GDM1 (cell line): Measurements from ENCODE around the gene USP34.
"Not testable (repeated sequence)": the region's sequence is repeated elsewhere in the genome, so short reads cannot be mapped to it uniquely, and the experiment has no call there.

Experiments used
- DNase-seq: peaks from one replicate; lab custom pipeline; 2025; lab: John Stamatoyannopoulos, UW

USP34 gene, protein sequence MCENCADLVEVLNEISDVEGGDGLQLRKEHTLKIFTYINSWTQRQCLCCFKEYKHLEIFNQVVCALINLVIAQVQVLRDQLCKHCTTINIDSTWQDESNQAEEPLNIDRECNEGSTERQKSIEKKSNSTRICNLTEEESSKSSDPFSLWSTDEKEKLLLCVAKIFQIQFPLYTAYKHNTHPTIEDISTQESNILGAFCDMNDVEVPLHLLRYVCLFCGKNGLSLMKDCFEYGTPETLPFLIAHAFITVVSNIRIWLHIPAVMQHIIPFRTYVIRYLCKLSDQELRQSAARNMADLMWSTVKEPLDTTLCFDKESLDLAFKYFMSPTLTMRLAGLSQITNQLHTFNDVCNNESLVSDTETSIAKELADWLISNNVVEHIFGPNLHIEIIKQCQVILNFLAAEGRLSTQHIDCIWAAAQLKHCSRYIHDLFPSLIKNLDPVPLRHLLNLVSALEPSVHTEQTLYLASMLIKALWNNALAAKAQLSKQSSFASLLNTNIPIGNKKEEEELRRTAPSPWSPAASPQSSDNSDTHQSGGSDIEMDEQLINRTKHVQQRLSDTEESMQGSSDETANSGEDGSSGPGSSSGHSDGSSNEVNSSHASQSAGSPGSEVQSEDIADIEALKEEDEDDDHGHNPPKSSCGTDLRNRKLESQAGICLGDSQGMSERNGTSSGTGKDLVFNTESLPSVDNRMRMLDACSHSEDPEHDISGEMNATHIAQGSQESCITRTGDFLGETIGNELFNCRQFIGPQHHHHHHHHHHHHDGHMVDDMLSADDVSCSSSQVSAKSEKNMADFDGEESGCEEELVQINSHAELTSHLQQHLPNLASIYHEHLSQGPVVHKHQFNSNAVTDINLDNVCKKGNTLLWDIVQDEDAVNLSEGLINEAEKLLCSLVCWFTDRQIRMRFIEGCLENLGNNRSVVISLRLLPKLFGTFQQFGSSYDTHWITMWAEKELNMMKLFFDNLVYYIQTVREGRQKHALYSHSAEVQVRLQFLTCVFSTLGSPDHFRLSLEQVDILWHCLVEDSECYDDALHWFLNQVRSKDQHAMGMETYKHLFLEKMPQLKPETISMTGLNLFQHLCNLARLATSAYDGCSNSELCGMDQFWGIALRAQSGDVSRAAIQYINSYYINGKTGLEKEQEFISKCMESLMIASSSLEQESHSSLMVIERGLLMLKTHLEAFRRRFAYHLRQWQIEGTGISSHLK (N-terminal part only)

GRCh38 chr2:61470965-61471904, at the start of gene USP34:
Gene USP34, minus strand, starts transcription at chr2:61471087. Its CDS starts 395 bp downstream, at chr2:61470692.
- peak; percentile 97 for DNase-seq

DNA sequence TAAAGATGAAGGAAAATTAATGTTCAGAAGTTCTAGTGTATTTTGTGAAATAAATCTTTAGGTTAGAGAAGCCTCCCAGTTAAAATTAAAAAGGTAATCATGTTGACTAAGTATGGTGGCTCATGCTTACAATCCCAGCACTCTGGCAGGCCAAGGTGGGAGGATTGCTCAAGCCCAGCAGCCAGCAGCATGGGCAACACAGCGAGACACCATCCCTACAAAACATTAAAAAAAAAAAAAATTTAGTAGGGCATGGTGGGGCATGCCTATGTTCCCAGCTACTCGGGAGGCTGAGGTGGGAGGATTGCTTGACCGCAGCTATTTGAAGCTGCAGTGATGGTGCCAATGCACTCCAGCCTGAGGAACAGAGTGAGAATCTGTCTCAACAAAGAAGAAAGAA, 49.4 kb upstream of the USP34 start:
- DNase-seq: no peak

- DNase-seq: no peak
These were observed 42.0 kb upstream of the USP34 start for GRCh38 chr2:61512768-61513398.

DNA sequence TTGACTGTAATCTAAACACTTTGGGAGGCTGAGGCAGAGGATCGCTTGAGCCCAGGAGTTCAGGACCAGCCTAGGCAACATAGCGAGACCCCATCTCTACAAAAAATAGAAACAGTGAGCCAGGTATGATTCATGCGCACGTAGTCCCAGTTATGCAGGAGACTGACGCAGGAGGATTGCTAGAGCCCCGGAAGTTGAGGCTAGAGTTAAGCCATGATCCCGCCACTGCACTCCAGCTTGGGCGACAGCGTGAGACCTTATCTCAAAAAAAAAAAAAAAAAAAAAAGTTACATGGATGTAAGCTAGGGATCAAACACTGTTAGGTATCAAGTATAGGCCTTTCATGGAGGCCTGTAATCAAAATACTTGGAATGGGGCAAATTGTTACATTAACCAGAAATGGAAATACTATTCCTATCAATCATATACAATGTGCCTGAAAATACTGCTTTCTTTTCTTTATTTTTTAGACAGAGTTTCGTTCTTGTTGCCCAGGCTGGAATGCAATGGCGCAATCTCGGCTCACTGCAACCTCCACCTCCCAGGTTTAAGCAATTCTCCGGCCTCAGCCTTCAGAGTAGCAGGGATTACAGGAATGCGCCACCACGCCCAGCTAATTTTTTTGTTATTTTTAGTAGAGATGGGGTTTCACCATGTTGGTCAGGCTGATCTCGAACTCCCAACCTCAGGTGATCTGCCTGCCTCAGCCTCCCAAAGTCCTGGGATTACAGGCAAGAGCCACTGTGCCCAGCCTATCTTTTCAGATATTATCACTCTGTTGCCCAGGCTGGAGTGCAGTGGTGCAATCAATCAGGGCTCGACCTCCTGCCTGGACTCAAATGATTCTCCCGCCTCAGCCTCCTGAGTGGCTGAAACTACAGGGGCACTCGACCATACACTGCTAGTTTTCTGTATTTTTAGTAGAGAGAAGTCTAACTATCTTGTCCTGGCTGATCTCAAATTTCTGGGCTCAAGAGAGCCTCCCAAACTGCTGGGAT, 40.1 kb upstream of the USP34 start:
- no peak for DNase-seq

GRCh38 chr2:61504949-61505348, 34.1 kb upstream of the USP34 start:
- DNase-seq: no peak

DNA sequence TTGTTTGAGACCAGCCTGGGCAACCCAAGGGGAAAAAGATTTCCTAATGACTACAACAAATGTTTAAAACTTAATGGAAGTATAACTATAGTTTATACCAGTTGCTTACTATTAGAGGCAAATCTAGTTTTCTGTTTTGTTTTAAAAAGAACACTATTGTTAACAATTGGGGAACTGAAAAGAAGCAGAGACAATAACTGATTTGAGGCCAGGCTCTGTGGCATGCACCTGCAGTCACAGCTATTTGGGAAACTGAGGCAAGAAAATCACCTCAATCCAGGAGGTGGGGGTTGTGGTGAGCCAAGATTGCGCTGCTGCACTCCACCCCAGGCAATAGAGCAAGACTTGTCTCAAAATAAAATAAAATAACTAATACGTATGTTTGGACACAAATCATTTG, 28.2 kb upstream of the USP34 start:
- no peak for DNase-seq

DNA sequence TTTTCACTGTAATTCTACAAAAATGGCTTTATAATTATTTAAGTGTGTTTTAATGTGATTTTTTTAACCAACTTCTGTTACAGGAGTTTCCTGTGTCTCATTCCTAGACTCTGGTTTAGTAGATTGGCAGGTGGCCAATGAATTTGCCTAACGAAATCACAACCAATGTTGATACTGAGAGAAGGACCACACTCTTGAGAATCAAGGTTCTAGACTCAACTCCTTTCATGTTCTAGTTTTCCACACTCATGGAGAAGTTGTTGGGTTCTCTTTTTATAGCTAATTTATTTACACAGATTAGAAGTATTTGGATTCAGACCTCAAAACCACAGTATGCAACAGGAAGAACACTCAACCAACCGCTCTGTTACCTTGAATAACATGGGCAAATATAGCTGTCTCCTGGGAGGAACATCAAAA, 22.6 kb upstream of the USP34 start:
- no peak for DNase-seq

DNA sequence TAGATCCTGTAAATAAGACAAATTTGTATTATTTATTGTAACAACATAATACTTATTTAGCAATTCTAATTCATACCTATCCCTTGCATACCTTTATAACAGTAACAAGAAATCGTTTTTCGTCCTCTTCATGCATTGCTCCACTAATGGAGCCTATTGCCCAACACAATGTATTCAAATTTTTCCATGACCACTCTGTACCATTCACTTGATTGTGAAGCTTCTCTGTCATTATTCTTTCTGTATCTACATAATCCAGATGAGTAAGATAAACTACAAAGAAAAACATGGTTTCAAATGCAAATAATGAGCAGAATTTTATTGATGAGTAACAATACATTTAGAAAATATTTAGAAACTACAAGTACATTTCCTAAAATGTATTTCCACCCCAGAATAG, 21.6 kb upstream of the USP34 start:
- DNase-seq: no peak

GRCh38 chr2:61485281-61485680, 14.4 kb upstream of the USP34 start:
- no peak for DNase-seq

- DNase-seq: no peak
These were observed 7.2 kb upstream of the USP34 start for GRCh38 chr2:61478086-61478485.

DNA sequence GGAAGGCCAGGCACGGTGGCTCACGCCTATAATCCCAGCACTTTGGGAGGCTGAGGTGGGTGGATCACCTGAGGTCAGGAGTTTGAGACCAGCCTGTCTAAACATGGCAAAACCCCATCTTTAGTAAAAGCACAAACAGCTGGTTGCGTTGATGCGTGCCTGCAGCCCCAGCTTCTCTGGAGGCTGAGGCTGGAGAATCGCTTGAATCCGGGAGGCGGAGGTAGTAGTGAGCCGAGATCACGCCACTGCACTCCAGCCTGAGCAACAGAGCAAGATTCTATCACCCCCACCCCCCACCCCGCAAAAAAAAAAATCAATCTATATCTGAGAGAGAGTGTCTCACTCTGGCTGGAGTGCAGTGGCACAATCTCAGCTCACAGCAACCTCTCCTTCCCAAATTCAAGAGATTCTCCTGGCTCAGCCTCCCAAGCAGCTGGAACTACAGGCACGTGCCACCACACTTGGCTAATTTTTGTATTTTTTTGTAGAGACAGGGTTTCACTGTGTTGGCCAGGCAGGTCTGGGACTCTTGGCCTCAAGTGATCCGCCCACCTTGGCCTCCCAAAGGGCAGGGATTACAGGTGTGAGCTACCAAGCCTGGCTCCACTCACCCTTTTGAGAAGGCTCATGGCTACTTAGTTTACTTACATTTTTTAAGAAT, 6.2 kb upstream of the USP34 start:
- not testable (repeated sequence) for DNase-seq

- DNase-seq: no peak
These were observed 1.3 kb upstream of the USP34 start for GRCh38 chr2:61471905-61472805.

DNA sequence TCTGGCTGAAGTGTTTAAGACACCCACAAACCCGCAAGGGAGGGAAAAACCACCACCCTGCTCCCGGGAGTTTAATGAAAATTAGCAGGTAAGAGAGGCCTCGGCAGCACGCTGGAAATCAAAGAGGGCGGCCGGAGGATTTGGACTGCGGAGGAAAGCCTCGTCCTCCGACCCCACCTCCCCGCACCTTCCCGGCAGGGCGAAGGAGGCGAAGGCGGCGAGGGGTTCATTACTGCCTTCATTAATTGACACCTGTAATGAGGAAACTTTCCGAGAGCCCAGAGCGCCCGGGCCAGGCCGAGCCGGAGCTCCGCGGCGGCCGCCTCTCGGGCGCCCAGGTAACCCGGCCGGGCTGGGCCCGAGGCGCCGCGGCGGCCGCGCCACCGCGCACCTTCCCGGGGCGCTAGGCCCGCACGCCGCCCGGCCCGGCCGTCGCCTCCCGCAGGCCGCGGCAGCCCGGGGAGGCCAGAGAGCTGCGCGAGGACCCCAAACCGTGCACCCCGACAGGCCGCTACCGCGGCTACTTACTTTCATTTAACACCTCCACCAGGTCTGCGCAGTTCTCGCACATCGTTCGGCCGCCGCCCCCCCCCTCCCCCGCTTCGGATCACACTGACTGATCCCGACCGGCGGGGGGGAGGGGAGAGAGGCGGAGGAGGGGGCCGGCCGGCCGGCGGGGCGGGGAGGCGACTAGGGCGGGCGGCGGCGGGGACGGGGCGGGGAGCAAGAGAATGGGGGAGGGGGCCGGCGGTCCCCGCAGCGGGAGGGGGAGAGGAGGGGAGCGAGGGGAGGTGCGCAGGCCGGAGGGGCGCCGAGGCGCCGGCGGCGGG, 550 bp downstream of the USP34 start:
- DNase-seq: peak; percentile 77

DNA sequence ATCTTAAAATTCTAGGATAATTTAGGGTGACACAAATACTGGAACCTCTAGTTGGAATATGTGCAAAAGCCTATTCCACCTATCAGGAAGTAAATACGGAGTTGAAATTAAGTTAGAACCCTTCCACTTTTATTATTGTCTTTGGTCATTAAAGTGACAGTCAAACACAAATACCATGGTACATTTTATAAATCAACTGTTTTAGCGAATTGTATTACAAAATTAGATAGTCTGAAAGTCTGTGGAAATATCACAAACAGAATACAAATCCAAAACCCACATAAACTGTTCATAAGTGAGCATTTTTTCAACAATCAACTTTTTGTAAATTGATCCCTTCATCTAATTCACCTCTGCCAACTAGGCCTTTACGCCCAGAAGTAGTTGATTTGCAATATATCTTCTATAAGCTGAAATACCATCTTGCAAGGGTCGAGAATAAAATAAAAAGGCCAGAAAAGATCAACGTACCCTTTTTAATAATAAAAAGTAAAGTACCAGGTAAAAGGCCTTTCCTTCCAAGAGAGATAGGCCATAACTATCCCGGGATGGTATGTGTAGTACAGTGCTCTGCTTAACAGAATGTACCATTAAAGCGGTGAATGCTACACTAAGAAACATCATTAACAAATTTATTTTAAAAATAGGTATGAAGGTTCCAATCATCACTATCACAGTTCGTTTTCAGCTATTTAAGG, 1.3 kb downstream of the USP34 start:
- no peak for DNase-seq

GRCh38 chr2:61468231-61468630, 2.7 kb downstream of the USP34 start:
- not testable (repeated sequence) for DNase-seq

DNA sequence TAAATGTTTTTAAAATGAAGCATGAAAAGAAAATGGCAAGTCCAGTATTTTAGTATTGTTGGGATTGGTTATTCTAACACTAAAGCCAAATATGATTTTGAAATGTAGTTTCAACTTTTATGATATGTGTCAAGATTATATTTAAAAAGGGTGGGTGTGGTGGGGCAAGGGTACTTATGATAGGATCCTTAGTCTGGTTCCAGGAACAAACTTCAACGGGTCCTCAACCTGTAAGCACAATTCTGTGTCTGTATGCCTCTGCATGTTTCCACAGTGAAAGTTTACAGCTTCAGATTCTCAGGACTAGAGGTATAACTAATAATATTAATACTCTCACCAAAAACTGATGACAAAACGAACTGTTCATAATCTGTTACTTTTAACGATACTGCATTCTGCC, 5.8 kb downstream of the USP34 start:
- DNase-seq: no peak
